ENCODE results near the gene MEGF10.

GRCh38 chr5:127435821-127436220 is 145.2 kb downstream of the MEGF10 start:
- no peak for TF ChIP-seq POLR2A (IDR thresholded peaks at IDR 0.05; ENCODE audit: low read depth, low read length)
- TF ChIP-seq POLR2AphosphoS5 (IDR thresholded peaks at IDR 0.05; ENCODE audit: low read depth, low read length) = no peak

Data from GM12892 (cell line).